Dedifferentiated amniotic fluid mesenchymal stem cell (primary cell): ENCODE results near the gene KCNG2.
A peak's percentile ranks its signal among the peaks of the same experiment; 100 is the strongest.

Source experiments
- DNase-seq: peaks from one replicate; pipeline ENCODE4 v3.0.0-alpha.2; 2016; ENCODE audit errors: extremely low spot score

The KCNG2 gene

GRCh38 chr18:79784965-79785770 is 12.6 kb upstream of the KCNG2 start:
- no peak for DNase-seq

GRCh38 chr18:79785831-79786230 is 11.9 kb upstream of the KCNG2 start:
- DNase-seq = no peak

DNA sequence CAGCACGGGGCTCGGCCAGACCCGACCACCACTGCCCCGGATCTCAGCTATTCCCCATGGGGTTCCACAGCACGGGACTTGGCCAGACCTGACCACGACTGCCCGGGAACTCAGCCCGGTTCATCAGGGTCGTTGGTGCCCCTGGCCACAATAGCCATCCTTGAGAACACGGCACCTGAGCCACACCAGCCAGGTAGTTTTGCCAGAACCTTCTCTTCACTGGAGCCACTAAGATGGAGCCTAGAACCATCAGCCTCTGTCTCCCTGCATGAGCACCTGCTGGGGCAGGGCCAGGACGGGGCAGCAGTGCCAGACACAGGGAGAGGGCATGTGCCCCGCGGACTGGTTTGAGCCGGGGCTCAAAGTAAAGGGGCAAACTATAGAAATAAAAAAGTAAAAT is 11.4 kb upstream of the KCNG2 start:
- no peak for DNase-seq

DNA sequence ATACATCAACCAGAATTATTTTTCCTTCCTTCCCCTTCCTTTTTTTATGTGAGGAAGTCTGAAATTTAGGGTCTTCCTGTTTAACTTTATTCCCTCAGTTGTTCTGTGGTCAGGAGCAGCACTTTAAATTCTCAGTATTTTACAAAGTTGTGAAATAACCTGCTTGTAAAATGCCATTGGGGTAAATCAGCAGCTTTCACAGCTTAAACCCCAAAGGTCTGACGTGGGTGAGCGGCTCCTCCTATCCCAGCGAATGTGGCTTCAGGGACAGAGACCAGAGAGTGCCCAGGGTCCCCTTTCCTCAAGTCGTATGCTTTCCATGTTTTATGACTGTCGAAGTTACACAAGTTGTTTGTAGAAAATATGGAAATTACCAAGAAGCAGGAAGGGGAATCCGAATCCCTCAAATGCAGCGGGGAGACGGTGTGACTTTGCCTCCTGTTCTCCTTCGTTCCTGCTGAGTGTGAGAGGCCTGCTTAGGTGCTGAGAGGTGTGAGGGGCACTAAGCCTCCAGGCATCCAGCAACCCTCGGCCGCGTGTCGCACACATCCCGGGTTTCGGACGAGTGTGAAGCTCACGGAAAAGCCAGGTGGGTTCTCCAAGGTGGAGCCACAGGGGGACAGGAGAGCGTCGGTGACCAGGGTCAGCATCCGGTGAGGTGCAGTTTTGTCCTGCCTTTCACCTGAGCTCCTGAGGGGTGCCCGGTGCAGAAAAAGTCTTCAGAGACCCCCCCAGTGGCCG is 10.8 kb upstream of the KCNG2 start:
- no peak for DNase-seq

DNA sequence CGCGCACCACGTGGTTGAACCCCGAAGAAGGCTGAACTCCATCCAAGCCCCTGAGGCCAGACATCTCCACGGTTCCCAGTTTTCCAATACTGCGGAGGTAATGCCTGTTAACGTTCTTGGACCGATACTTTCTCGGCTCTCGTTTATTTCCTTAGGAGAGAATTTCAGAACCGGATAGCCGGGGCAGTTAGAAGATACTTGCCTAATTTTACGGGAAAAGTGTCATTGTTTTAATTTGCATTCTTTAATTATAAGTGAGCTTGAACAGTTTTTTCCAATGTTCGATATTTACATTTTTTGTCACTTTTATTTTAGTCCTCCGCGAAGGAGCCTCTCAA is 10.2 kb upstream of the KCNG2 start:
- DNase-seq = no peak

DNA sequence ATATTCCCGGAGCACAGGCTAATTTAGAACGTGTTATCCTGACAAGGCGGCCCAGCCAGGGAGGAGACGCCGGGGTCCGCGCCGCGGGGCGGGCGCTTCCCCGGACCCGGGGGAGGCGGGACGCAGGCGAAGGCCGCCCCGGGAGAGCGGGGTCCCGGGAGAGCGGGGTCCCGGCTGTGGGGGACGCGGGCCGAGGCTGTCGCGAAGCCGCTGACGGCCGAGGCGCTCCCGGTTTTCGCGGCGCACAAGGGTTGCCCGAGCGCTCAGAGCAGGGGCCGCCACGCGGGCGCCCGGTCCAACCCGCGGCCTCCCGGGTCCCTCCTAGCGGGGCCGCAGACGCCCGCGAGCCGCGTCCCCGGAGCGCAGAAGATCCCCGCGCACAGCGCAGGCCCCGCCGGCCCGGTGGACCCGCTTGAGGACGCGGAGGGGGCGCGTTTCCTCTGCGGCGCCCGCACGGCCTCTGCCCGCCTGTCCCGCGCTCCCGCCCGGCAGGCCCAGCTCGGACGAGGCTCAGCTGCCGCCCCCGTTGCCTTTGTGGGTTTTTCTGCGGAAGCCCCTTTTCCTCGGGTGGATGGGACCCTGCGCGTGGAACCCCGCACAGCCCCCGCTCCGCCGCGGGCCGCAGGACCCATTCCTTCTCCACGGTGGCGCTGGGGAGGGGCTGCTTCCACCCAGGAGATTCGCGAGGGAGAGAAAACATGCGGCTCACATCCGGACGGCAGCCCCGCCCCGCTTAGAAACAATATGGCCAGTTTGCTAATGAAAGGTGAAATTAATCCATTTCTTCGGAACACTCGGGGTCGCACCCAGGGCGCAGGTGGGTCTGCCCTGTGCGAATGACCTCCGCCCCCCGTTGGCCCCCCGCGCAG is 9.6 kb upstream of the KCNG2 start:
- no peak for DNase-seq

GRCh38 chr18:79788734-79789085 is 9.0 kb upstream of the KCNG2 start:
- no peak for DNase-seq

- no peak for DNase-seq
These were observed 8.4 kb upstream of the KCNG2 start for GRCh38 chr18:79789091-79789891.

- DNase-seq = no peak
These were observed 7.5 kb upstream of the KCNG2 start for GRCh38 chr18:79789901-79790890.

DNA sequence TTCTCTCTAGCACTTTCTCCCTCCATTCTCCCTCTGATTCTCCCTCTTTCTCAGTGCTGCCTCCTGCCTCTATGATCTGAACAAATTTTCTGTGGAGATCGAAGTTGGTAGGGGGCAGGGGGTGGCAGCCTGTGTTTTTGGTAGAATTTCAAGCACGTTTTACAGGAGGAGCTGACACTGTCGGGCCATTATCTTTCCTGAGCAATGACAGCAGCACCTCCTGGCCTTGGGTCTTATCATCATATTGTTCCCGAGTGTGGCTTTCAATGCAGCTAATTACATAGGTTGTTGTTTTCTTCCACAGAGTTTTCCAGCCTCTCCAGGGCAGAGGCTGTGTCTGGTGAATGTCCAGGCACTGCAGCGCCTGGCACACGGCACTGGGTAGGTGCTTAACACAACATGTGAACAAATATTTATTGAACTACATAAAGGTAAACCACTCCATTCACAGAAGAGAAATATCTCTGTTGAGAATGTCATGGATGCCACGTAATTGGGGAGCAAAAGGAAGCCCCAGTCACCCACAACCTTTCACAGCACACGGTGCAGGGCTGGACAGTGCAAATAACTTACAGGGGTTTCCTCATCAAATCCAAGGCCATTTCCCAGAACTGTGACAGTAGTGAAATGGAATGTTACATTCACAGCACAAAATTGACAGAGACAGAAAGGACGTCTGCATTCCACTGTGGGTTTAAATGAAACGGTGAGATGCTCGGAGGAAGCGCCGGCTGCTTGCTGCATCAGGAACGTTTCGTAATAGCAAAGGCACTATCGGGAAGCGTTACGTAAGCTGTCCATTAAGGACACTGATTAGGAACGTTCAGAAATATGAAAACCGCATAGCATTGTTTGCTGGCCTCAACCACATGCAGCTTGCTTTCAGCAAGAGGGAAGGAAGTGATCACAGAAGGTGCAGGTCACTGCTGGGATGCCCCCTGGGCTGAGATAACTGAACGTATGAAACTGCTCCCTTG is 6.5 kb upstream of the KCNG2 start:
- peak; percentile 68 for DNase-seq

DNA sequence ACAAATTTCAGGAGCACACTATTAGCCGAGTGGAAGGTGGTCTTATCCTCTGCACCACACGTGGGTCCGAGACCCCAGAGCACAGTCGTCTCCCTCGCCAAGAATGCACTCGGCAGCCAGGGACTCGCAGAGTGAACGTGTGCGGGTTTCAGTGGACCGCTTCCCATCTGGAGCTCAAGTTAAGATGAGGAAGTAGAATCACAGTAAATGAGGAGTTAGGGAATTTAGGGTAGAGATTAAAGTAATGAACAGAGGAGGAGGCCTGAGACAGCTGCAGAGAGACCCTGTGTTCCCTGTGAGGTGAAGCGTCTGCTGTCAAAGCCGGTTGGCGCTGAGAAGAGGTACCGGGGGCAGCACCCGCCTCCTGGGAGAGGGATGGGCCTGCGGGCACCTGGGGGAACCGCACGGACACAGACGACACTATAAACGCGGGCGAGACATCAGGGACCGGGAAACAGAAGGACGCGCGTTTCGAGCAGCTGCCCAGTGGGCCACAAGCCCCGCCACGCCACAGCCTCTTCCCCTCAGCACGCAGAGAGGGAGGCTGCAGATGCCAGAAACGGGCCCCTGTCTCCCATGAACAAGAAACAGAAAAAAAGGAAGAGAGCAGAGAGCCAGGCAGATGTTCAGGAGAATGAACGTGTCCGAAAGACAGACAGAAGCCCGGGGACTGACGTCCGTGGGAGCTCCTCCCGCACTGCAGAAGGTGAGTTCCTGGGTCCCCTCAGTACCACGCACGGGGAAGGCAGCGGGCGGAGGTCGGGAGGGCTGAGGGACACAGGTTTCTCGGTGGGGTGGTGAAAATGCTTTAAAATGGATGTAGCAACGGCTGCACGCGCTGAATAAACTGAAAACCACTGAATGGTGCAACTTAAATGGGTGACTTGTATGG is 5.4 kb upstream of the KCNG2 start:
- DNase-seq = no peak

DNA sequence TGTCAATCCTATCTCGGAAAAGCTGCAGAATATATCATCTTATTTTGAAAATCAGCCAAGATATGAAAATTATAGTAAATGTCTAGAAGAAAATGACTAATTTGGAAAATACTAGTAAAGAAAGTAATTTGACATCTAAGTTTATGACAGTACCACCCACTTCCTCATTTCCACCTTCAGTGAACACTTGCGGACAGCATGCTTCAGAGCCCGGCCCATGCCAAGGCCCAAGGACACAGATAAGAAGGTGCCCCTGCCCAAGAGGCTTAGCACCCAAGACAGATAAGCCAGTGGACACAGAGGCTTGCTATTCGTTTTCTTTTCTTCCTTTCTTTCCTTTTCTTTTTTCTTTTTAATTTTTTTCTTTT is 4.8 kb upstream of the KCNG2 start:
- DNase-seq = no peak

- no peak for DNase-seq
These were observed 2.9 kb upstream of the KCNG2 start for GRCh38 chr18:79794846-79795245.

DNA sequence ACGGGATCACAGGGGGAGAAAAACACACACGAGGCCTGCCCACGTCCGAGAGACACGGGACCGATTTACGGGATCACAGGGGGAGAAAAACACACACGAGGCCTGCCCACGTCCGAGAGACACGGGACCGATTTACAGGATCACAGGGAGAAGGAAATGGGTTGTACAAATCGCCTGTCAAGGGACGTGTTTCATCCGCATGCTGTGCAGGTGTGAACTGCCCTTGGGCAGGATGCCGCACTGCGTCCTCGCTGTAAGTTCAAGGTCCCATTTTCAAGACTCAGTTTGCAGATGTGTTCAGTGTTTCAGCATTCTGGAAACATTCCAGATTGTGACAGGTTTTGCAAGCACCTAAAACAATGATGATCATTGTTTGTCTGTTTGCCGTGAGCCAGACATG is 2.3 kb upstream of the KCNG2 start:
- no peak for DNase-seq

DNA sequence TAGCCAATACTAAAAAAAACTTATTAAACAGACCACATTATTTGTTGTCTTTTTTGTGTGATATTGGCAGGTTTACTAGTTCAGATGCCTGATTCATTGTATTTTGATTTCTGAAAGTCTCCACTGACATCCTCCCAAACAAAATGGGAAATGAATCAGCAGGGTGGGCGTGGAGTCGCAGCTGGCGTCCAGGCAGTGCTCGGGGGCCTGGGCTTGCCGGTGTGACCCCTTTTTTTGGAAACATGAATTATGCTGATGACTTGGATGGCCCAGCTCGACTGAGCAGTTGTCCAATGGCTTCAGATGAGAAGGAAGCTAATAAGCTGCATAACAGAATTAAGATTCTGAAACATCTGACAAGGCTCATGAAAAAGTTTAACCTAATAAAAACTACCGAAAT is 1.7 kb upstream of the KCNG2 start:
- no peak for DNase-seq

GRCh38 chr18:79796531-79797405 is 970 bp upstream of the KCNG2 start:
- DNase-seq = no peak

DNA sequence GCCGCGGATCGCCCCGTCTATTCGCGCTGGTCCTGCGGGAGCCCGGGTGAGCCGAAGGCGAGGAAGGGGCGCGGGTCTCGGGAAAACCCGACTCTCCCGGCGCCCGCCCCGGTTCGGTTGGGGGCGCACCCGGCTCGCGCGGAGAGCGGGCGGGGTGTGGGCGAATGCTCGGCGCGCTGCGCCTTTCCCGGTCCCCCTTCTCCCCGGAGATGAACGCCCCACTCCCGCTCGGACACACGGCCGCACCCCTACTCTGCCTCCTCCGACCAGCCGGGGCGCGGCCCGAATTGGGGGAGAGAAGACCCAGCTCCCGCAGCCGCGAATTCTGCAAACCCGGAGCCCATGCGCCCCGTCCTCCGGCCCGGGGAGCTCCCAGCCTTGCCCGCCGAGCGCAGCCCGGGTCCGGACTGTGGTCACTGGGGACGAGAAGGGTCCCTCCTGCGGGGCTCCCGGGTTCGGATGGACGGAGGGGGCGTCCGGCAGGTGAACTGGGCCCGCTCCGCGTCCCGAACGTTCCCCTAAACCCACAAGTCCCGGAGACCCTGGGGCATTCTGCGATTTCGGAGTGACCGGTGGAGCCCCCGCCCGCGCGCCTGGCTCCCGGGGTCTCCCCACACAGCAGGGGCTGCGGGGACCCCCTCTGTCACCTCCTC is 734 bp downstream of the KCNG2 start:
- DNase-seq = no peak
